GM19324 (cell line): Measurements from ENCODE around the gene TDRD9.

Experiments
- ATAC-seq: cut with Tn5 transposase; IDR thresholded peaks from one replicate; pipeline ENCODE4 v1.9.1; 2021; ENCODE audit warnings: mild to moderate bottlenecking, moderate library complexity; ENCODE audit not compliant: unreplicated experiment, low FRiP score

Gene TDRD9

GRCh38 chr14:104019029-104019428 is 90.8 kb downstream of the TDRD9 start:
- ATAC-seq = no peak

- no peak for ATAC-seq
Observed at GRCh38 chr14:104019806-104020205, 91.5 kb downstream of the TDRD9 start.

- ATAC-seq = no peak
Observed at GRCh38 chr14:104020471-104020870, 92.2 kb downstream of the TDRD9 start.

GRCh38 chr14:104023325-104024055 is 95.2 kb downstream of the TDRD9 start:
- ATAC-seq = no peak

DNA sequence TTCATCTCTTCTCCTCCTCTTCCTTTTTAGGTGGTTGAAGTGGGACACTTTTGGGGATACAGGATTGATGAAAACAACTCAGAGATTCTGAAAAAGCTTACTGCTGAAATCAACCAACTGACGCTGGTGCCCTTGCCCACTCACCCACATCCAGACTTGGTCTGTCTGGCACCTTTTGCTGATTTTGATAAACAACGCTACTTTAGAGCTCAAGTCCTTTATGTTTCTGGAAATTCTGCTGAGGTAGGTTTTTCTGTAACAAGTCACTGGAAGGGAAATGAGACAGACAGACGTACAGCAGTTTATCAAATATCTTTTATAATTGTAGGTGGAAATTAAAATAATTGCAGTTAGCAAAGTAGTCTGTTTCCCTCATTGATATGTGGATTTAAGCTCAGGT is 97.3 kb downstream of the TDRD9 start:
- ATAC-seq = no peak

DNA sequence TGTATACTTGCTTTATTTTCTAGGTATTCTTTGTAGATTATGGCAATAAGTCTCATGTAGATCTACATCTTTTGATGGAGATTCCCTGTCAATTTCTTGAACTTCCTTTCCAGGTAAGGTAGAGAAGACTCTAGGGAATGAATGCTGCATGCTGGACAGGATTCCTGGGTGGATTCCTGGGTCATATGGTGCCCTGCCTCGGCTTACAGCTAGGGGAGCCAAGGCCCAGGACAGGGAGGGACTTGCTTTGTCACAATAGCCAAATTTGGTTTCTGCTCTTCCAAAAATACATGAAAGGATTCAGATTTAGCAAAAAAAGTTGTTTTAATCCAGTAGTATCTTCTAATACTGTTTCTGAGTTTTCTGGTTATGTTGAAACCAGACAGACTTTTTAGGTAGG is 97.8 kb downstream of the TDRD9 start:
- no peak for ATAC-seq

DNA sequence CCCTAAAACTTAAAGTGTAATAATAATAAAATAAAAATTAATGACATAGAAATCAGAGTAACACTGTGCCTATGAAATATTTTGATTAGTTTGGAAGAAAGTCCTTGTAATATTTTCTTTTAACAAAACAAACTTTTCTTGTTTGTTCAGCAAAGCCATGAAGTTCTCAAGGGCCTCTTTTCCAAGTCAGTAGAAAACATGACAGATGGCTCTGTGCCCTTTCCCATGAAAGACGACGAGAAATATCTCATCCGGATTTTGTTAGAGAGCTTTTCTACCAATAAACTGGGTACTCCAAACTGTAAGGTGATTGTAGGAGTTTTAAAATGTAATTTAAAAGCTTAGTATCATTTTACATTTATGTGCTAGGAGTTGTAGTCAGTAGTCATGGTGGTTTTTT is 102.7 kb downstream of the TDRD9 start:
- no peak for ATAC-seq

DNA sequence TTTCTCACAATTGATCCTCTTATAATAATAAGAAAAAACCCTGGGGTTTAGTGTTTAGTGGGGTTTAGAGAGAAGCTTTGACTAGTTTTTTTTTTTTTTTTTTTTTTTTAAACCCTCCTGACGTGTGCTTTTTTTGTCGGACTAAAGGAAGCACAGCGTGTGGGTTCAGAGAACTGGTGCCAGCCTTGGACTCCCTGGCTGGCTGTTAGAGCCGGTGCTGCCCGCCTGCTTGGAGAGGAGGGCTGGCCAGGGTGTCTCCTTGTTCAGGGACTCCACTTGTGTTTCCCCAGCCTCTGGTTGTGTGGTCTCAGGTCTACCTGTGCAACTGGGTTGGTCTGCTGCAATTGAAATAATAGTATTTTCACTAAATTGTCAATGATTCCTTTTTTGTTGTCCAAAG is 103.1 kb downstream of the TDRD9 start:
- no peak for ATAC-seq

DNA sequence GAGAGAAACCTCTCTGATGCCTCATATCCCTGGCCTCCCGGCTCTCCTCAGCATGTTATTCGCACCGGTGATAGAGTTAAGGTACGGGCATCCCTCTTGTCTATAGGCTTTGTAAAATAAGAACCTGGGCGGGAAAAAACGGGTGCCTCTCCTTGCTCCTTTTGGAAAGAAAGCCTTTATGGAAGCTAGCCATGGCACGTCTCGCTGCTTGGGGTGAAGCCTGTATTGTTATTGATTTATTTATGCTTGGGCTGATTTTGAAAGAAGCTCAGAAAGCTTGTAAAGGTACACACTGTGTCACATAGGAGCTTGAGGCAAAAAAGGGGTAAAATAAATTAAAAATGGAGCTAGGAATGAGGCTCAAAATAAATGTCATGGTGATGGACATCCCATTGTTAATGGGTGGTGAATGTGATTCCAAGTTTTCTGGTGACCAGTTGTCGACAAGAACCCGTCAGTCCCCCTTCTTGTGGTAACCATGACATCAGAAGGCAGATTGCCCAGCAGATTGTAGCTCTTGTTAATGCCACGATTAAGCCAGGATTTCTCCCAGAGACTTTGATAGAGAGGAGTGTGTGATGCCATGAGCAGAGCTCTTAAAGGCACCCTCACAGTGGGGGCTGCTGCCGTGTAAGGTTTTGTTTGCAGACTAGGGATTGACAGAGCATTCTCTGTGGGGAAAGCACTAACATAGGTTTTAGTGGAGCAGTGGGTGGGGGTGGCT is 106.9 kb downstream of the TDRD9 start:
- ATAC-seq = no peak

DNA sequence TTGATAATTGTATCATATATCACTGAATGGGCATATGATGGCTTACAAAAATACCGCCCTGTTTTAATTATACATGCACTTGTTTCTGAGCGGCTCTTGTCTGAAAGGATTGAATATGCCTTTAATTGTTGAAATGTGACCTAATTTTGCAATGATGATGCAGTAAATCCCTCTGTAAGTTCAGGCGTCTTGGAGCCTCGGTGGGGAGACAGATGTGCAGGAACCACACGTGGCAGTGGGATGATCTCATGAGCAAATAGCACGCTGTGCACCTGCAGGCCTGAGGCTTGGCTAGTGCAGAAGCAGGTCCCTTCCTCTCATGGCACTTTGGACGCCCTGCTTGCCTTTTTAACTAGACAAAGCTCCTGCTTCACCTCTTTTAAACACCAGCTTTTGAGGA is 108.0 kb downstream of the TDRD9 start:
- ATAC-seq = no peak

- ATAC-seq = no peak
Observed at GRCh38 chr14:104037074-104037473, 108.8 kb downstream of the TDRD9 start.

DNA sequence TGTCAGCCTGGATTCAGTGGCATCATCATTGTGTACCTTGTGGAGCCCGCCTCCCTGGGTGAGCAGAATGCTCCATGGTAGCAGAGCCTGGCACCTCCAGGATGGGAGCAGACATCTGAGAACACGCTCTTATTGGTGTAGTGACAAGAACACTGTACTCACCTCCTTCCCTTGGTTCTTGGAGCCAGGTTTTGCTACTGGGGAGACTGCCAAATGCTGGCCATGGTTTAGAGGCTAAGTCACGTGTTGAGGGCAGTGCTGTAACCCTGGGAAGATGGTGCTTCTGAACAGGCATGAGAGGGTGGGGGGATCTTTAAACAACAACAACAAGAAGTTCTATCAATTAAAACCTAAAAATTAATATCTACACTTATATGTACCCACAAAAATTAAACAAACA is 109.6 kb downstream of the TDRD9 start:
- ATAC-seq = no peak

DNA sequence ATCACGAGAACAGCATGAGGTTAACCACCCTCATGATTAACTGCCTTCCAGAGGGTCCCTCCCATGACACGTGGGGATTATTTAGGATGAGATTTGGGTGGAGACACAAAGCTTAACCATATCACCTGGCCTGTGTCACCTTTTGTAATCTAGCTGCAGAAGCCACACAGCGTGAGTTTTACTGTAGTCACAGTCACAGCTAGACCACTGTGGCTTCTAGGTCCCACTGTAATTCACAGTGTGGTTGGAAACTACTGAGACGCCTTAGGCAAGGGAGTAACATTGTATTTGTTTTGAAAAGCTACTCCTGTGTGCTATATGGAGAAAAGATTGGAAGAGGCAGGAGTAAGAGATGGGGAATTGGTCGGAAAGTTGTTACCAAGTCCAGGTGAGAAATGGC is 111.0 kb downstream of the TDRD9 start:
- no peak for ATAC-seq

- no peak for ATAC-seq
Observed at GRCh38 chr14:104040539-104040938, 112.3 kb downstream of the TDRD9 start.

- no peak for ATAC-seq
Observed at GRCh38 chr14:104041430-104042104, 113.3 kb downstream of the TDRD9 start.

DNA sequence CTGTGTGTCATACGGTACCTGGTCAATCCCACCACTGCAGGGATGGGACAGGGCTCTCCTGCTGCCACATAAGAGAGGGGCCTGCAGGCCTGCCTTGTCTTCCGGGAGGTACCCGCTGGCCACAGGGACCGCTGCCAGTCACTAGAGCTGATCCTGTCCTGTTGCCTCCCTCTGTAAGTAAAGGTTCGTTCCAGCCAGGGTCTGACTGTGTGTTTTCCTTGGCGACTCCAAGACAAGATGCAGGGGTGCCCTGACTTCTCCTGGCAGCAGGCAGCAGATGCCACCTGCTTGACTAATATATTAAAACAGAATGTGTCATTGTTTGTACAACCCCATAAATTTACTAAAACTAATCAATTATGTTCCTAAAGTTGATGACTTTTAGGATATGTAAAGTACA is 115.8 kb downstream of the TDRD9 start:
- ATAC-seq = no peak

GRCh38 chr14:104047761-104048160 is 119.5 kb downstream of the TDRD9 start:
- no peak for ATAC-seq

- ATAC-seq = no peak
Observed at GRCh38 chr14:104048758-104049507, 120.7 kb downstream of the TDRD9 start.

DNA sequence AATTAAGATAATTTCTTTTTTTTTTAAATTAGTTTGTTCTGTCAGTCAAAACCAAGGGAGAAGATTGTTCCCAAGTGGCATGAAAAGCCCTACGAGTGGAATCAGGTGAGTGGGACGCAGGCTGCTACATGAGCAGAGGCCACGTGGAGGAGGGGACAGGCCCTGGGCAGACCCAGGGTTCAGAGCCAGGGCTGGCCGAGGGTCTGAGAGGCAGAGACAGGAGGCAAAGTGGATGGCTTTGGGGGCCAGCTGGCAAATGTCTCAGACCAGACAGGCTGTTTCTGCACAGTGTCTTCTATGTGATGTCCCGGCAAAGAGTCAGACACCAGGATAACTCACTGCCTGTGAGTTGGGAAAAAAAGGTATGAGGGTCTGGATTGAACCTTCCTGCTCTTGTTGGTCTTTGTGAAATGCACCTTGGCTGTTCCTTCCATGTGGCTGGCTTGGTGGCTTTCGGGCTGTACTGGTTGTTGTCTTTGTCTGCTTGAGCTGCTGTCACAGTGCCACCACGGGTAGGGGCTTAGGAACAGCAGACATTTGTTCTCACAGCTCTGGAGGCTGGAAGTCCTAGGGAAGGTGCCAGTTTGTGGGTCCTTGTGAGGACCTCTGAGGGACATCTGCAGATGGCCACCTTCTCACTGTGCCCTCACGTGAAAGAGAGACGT is 121.5 kb downstream of the TDRD9 start:
- no peak for ATAC-seq

DNA sequence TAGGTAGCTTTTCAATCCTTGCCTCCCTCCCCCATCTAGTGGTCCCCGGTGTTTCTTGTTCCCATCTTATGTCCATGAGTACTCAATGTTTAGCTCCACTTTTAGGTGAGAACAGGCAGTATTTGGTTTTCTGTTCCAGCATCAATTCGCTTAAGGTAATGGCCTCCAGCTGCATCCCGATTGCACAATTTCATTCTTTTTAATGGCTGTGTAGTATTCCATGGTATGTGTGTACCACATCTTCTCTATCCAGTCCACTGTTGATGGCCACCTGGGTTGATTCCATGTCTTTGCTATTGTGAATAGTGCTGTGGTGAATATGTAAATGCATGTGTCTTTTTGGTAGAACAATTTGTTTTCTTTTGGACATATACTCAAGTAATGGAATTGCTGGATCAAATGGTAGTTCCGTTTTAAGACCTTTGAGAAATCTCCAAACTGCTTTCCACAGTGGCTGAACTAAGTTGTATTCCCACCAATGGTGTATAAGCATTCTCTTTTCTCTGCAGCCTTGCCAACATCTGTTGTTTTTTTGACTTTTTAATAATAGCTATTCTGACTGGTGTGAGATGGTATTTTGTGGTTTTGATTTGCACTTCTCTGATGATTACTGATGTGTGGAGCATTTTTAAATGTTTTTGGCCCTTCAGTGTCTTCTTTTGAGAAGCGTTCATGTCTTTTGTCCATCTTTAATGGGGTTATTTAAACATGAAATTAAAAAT is 123.0 kb downstream of the TDRD9 start:
- ATAC-seq = no peak
